ENCODE results near the gene RPS3A.

DNA sequence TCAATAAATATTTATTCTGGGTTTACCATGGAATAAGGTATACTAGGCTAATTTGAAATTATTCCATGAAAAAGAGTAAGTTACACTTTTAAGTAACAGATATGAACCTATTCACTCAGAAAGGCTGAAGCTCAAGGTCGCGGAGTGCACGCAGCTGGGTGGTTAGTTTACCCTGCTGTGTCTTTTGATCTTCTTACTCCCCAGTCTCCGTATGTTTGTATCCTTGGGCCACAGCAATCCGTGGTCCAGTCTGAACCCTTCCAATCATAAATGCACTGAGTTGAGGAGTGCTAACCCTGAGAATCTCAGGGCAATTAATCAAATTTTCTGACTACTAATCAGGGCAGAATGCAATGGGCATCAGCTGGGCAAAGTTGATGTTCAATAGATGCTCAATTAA lies 33.9 kb downstream of the RPS3A start:
- TF ChIP-seq, protein P1, sequence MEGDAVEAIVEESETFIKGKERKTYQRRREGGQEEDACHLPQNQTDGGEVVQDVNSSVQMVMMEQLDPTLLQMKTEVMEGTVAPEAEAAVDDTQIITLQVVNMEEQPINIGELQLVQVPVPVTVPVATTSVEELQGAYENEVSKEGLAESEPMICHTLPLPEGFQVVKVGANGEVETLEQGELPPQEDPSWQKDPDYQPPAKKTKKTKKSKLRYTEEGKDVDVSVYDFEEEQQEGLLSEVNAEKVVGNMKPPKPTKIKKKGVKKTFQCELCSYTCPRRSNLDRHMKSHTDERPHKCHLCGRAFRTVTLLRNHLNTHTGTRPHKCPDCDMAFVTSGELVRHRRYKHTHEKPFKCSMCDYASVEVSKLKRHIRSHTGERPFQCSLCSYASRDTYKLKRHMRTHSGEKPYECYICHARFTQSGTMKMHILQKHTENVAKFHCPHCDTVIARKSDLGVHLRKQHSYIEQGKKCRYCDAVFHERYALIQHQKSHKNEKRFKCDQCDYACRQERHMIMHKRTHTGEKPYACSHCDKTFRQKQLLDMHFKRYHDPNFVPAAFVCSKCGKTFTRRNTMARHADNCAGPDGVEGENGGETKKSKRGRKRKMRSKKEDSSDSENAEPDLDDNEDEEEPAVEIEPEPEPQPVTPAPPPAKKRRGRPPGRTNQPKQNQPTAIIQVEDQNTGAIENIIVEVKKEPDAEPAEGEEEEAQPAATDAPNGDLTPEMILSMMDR (IDR thresholded peaks at IDR 0.05), result no peak
- no peak for TF ChIP-seq POLR2A (IDR thresholded peaks at IDR 0.05)
